LoVo (cell line): Measurements from ENCODE around the gene FNBP1L.

Experiments
- DNase-seq: peaks from one replicate; pipeline ENCODE4 v3.0.0-alpha.2; 2016; ENCODE audit warnings: low spot score

The FNBP1L gene

DNA sequence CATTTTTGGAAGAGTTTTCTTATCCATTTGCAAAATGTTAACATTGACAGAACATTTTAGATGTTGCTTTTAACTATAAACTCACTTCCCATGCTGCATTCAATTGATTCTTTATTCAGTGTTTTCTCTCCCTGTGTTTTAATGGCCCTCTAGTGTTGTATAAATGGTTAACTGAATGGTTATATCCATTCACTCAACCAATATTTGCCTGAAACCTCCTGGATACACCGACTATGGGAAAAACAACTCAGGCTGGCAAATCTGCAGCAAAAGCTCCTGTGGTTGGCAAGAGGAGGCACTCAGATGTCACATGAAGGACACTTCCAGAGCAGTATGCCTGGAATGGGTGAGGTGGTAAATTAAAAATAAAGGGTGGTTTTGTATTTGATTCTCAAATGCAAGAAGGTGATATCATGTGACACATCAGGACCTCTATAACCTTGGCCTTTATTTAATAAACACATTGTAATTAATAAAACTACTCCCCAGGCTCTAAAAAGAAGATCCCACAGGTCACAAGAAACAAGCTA lies 126.1 kb downstream of the FNBP1L start:
- DNase-seq, result no peak

DNA sequence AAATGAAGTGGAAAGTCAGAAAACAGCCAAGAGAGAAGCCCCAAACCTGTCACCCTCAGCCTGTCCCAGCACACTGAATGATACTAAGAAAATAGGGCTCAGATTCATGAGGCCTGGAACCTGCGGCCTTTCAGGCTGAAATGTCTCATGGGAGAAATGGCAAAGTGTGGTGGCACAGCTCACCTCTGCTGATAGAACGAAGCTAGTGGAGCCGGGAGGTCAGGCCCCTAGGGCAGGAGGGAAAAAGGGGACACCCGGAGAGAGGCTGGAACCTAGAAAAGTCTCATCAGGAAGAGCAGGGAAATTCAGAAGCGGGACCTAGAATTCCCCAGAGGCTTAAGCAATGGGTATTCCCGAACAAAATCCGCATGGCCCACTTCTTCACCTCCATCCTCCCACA lies 126.6 kb downstream of the FNBP1L start:
- no peak for DNase-seq

DNA sequence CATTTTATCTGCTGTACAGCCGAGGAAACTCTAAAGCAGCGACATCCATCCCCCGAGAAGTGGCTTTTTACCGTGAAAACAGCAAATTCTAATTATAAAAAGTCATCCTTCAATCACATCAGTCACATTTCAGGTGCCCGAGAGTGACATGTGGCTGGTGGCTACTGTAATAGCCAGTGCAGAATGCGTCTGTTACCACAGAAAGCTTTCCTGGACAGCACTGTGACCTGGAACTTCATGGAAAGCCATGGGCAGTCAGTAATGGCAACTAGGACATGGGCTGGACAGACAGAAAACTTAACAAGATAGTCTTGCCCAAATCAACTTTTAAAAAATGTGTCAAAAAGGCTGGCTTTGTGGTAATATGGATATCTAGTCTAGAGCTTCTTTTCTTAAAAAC lies 127.1 kb downstream of the FNBP1L start:
- DNase-seq, result no peak

DNA sequence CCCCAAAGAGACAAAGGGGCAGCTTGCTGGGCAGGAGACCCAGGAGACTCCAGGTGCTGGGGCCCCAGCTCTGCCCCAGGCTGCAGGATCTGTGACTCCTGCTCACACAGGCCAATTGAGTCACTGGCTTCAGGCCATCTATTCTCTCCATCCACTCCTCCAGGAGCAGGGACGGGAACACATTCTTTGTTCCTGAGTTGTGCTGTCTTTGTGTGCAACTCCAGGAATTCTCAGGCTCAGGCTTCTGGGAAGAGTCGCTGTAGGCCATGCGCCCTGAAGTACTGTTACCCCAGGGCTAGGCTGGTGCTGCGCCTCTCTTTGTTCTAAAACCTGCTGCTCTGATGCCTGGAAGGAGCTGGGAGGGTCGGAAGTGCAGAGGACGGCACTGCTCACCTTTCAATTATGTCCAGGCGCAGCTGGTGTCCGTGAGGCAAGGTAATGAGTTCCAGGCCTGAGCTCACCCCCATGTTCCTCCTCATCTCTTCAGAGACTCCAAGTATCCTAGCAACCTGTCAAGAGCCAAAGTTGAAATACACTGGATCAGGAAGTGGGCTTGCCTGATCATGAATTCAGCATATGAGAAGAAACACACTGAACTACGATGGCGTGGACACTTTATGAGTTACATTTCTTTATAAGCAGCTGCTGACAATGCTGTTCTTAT lies 127.8 kb downstream of the FNBP1L start:
- no peak for DNase-seq

DNA sequence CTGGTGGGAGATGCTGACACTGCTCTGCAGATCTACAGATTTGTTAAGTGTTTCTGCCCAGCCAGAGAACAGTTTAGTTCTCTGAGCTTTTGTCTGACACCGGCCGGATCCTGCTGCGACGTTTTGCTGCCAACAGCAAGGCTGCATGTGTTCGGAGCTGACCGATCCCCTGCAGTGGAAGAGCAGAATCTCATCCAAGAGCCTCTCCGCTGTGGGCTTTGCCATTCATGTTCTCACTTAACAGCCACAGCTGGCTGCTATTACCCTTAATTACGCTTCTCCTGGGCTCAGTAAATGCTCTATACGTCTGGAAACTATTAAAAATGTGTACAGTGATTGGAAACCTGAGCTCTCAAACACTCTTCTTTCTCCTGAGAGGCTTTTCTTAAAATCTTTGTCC lies 128.4 kb downstream of the FNBP1L start:
- DNase-seq, result no peak

DNA sequence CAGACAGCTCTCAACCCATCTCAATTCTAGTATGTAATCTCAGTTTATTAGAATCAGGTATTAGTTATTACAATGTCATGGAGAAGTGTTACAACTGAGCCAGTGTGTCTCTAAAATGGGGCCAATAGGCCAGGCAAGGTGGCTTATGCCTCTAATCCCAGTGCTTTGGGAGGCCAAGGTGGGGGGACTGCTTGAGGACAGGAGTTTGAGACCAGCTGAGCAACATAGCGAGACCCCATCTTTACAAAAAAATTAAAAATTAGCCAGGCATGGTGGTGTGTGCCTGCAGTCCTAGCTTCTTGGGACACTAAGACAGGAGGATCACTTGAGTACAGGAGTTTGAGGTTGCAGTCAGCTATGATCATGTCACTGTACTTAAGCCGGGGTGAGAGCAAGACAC lies 128.8 kb downstream of the FNBP1L start:
- DNase-seq, result no peak

DNA sequence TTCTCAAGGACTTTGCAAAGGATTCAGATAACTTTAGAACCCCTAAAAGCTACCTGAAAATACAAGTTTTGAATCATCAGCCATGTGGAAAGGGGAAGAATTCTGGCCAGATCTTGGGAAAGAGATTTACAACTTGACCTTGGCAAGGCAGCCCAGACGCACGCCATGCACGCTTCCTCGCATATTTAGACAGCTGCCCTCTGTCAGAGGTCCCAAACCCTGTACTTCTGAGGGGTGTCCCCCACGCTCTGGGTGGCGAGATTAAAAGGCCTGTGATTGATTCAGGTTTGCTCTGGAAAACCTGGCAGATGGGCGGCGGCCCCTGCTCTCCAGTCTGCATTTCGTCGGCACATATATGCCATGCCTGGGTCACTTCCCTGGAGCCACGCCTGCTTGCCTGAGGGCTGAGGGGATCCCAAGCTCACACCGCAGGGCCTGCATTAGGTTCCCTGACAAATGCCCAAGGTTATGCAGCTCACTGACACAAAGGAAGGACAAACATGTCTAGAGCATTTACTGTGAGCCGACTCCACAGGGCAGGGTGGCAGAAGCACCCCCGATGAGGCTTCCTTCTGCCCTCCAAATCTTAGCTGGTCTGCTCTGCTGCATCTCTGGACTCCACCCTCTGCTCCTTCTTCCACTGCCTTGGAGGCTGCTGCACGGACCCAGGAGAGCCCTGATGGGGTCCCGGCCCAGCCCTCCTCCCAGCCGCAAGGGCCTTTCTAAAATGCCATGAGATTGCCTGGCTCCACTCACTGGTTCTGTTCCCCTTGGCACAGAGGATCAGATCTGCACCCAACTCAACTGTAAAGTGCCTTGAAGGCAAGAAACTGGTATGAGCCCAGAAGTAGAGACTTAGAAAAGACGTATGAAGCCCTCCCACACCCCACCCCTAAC lies 129.9 kb downstream of the FNBP1L start:
- DNase-seq, result no peak

DNA sequence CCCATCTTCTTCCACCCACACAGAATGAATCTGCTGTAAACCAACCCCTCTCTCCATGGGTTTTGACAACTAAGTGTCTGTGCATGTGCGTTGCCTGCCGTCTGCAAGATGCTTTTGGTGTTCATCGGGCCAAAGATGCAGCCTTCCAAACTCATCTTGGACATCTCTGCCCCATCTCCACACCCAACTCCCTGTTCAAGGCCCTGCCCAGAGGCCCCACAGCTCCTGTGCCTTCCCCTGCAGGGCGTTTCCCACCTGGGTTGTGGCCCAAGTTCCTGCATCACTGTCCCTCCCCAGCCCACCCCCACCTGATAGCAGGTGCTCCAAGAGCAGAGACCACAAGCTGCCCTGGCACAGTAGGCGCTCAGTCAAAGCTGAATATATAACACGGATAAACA lies 130.5 kb downstream of the FNBP1L start:
- DNase-seq, result no peak

DNA sequence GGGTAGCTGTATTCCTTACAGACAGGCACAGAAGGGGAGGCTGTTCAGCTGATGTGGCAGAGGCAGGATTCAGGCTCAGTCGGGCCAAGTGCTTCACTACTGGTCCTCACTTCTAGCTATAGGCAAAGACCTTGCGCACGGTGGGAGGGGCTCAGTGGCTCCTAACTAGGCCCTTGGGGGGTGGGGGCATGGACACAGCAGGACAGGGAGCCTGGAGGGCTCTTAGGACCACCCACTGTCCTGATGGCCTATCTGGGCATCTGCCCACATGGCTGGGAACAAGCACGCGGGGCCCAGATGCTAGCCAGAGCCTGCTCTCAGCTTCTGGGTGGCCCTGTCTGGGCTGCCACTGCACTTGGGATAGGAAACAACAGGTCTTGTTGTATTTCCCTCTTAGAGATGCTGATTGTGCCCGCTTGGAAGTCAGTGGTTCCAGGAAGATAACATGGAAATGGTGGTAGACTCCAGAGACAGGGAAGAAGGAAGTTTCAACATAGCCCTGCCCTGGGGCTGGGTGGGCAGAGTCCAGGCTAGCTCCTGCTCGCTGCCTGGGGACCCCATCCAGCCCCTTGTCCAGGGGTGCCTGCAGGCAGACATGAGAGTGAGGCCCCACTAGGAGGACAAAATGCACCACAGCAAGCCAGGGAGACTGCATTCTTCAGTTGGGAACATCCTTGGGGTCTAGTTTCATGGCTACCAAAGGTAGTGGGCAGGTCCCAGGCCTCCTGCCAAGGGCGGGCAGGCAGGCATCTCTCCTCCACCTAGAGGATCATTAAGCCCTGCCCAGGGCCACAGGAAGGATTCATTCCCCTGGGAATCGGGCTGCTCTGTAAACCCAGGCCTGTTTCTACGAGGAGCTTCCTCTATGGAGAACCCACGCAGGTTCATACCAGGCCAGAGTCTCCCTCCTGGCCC lies 131.2 kb downstream of the FNBP1L start:
- DNase-seq, result peak; percentile 43

DNA sequence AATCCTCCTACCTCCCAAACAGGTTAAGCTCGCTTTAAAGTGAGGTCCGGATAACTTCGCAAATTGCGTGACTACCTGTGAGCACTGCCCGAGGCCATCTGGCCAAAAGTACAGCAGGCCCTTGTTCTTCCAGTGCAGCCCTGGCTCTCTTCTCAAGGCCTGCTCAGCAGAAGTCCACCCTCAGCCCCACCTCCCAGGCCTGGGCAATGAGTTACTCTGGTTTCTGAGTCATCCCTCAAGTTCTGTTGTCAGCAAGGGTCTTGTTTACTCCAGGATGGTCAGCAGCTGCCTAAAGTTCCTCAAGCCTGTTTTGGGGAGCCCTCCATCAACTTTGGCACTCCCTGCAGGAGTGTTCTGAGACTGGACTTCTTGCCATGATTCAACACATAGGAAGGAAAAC lies 132.0 kb downstream of the FNBP1L start:
- peak; percentile 73 for DNase-seq

DNA sequence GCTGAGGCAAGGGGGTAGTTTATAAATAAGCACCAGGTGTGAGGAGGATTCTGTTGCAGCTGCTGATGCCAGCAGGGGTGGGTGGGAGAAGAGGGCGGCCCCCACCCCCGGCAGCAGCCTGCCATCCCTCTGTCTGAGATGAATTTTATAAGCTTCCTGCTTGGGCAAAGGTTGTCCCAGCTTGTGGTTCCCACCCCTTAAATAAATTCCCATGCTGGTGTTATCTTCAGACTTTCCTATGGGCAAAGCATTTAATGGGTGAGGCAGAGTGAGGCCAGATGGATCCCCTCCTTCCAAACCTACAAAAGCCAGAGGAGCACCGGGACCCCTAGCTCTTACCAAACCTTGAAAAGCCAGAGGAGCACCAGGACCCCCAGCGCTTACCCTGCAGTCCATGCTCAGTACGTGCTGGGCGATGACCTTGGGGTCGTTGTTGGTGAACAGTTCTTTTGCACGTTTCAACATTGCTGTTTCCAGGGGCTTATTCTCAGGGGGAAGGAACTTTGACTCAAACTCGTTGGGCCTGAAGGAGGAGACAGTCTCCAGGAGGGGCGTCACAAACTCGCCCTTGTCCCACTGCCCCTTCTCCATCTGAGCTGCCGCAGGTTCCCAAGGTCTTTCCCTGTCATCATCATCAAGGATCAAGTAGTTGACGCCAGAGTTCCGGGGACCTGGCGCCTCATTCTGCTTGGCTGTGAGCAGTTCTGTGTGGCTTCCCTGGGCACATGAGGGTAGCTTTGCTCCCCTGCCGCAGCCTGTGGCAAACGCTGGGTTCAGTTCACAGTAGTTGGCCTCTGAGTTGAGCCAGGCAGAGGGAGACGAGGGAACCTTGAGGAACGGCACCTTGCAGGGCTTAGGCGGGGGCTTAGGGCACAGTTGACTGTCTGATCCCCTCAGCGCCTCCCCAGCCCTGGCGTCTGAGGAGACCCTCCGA lies 134.3 kb downstream of the FNBP1L start:
- peak; percentile 47 for DNase-seq

DNA sequence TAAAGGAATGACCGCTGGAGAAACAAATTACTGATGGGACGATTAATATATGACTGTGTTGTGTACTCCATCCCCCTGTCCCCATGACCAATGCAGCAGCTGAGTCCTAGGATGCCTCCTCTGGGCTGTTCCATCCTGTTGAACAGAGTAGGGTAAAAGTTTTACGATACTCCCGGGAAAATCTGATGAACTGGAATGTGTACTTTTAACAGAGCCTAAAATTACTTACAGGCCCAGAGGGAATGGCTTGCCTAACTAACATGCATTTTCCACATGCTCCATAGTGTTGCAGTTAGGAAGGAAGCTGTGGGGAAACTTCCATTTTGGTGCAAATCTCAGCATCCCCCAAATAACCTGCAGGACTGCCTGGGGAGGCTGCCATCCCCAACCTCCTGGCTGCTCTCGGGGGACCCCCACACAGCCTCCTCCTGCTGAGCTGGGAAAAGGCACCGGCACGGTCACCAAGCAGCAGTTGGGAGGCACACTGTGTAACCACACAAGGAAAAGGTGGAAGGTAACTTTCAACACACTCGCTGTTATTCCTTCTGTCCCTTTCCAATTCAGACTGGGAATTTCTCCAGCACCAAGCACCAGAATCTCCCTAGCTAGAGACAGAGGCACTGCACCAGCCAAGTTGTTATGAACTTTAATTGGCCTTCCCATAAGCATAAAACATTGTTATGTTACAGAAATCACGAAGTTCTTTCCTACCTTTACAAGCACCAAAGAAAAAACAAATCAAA lies 136.5 kb downstream of the FNBP1L start:
- no peak for DNase-seq

DNA sequence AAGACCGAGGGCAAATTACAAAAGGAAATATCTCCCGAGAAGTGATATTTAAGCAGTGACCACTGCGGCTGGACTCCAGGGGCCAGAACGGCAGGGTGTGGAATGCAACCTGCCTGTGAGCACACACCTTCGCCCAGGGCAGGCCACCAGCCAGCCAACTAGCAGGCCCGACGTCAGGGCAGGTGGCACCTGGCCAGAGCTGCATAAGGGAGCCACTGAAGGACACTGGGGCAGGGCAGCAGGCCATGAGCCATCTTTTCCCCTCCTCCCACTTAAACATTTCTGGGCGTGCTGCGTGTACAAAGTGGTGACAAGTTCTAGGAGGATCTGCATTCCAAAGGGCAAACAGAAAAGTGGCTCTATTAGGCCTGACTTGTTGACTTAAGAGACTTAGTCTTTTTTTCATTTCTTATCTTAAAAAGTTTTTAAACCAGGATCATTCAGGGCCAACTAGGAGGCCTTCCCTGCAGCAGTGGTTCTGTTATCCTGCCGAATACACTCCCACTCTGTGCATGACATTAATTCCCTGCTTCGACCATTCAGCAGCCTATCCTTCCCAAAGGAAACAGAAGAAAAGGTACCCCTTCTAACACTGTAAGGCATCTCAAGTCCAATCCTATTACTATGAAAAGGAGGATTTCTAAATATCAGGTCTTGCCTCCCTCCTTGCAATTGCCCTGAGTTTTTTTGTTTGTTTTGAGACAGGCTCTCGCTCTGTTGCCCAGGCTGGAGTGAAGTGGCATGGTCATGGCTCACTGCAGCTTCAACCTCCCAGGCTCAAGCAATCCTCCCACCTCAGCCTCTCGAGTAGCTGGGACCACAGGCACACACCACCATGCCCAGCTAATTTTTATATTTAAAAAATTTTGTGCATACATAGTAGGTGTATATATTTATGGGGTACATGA lies 137.4 kb downstream of the FNBP1L start:
- DNase-seq, result peak; percentile 93

DNA sequence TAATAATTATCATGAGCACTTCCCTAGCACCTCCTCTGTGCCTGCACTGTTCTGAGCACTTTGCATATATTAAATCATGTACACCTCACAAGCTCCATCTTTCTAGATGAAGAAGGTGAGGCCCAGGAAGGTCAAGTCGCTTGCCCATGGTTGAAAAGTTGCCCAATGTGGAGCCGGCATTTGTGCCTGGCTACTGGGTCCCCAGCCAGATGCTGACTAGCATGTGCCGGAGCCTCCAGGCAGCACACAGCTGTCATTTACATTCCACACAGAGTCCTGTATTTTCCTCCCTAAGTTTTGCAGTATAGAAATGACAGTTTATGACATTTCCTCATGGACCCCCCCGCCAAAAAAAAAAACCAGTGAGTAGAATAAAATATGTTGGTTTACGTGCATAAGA lies 139.4 kb downstream of the FNBP1L start:
- DNase-seq, result no peak

DNA sequence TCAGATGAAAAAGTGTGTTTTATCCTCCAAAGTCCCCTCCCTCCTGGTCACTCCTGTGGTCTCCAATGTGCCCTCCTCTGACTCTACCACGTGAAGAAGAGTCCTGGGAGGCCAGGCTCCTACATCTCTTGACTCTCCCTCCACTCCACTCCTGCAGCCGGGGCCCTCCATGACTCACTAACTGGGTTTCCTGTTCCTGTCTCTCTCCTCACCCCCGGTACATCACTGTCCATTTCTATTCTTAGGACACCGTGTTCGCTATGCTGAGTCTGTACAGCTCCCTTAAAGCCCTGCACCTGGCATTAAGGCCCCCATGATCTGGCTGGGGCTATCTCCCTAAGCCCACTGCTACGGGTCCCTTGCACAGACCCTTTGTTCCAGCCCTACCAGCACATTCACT lies 140.3 kb downstream of the FNBP1L start:
- no peak for DNase-seq

DNA sequence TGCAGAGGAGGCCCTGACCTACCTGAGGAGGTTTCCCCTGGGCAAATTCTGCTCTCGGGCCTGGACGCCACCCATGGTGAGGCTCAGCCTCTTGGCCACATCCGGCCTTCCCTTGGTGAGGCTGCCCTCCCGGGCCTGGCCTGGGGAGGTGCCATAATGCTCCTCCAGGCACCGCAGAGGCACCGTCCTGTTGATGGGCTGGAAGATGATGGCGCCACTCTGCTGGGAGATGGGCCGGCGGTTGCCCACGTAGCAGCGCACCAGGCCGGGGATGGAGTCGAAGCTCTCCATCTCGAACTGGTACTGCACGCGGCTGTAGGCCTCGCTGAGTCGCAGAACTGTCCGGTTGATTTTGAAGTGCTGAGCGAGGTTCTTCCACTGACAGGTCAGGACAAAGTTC lies 141.0 kb downstream of the FNBP1L start:
- DNase-seq, result no peak

DNA sequence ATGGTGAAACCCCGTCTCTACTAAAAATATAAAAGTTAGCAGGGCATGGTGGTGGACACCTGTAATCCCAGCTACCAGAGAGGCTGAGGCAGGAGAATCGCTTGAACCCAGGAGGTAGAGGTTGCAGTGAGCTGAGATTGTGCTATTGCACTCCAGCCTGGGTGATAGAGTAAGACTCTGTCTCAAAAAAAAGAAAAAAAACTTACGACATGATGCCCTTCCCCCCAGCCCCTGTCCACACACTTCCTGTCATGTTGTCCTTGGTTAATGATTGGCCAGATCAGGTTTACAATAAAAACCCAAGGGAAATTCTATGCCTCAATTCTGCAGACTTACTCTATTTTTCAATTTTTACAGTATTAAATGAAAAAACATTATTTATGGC lies 143.4 kb downstream of the FNBP1L start:
- DNase-seq, result peak; percentile 65

DNA sequence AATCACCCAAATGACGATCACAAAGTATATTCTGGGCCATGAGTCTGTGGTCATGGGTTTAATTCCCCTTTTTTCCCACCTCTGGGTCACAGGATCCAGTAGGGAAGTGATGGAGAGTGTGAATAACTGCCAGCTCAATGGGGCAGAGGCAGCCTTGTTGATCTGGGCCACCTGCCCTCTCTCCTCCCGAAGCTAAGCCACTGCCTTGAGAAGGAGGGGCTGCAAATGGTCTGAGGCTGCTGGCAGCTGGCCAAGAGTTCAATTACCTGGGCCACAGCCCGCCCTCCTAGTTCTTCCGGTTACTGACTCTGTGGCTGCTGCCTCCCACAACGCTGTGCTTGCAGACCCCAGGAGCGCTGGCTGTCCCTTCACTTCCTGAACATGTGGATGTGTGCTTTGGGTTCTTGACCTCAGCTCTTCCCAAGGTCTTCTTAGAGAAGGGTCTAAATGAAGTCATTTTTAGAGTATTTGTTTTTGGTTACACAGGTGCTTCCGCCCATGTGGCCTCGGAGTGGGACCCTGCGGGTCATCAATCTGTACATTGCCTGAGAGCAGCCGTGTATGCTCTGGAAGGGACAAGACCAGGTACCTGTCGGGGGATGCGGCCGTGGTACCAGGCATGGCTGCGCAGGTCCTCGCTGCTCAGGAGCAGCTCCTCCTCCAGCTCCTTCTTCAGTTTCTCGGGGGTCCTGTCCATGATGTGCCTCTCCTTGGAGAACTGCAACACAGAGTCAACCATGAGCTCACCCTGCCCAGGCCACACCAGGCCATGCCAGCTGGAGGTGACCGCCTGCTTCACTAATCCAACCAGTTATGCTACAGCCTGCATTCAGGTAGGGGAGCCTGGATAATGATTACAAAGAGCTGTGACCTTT lies 144.0 kb downstream of the FNBP1L start:
- DNase-seq, result peak; percentile 87
